Neuronal stem cell (in vitro differentiated cells): ENCODE measurements around the gene HBEGF.

Experiments
- DNase-seq: peaks from one replicate; pipeline ENCODE4 v3.0.0-alpha.2; 2013; ENCODE audit warnings: low spot score
- H2AFZ ChIP-seq: one replicate; pipeline ENCODE4 v1.6.1; 2013; ENCODE audit warnings: mild to moderate bottlenecking, low read length, inconsistent platforms
- H2AK5ac ChIP-seq: 2 replicates; pipeline ENCODE4 v1.6.1; 2013; ENCODE audit warnings: low read depth, mild to moderate bottlenecking, inconsistent platforms, low read length, moderate library complexity, mixed read lengths
- H2BK120ac ChIP-seq: 2 replicates; pipeline ENCODE4 v1.6.1; 2013; ENCODE audit warnings: low read depth, mild to moderate bottlenecking, inconsistent platforms, low read length, moderate library complexity, mixed read lengths
- H2BK12ac ChIP-seq: one replicate; pipeline ENCODE4 v1.6.1; 2013; ENCODE audit warnings: low read length, inconsistent platforms
- H2BK15ac ChIP-seq: 2 replicates; pipeline ENCODE4 v1.6.1; 2013; ENCODE audit warnings: mild to moderate bottlenecking, low read length, inconsistent platforms, mixed read lengths
- H2BK5ac ChIP-seq: one replicate; pipeline ENCODE4 v1.6.1; 2013; ENCODE audit warnings: inconsistent platforms, mild to moderate bottlenecking, low read length, moderate library complexity
- H3K14ac ChIP-seq: one replicate; pipeline ENCODE4 v1.6.1; 2013; ENCODE audit warnings: low read length, inconsistent platforms
- H3K18ac ChIP-seq: 2 replicates; pipeline ENCODE4 v1.6.1; 2013; ENCODE audit warnings: low read length, inconsistent platforms
- H3K23ac ChIP-seq: 2 replicates; pipeline ENCODE4 v1.6.1; 2013; ENCODE audit warnings: low read depth, mild to moderate bottlenecking, mixed read lengths, low read length, inconsistent platforms; ENCODE audit not compliant: poor library complexity
- H3K27ac ChIP-seq: replicated peaks from 3 replicates; pipeline ENCODE4 v1.5.1; 2013; ENCODE audit warnings: low read length, inconsistent platforms
- H3K27me3 ChIP-seq, 3 experiments: 2 replicates each; pipeline ENCODE4 v1.6.1; 2013; ENCODE audit warnings: low read length in 3 of 3, mild to moderate bottlenecking in 2 of 3, inconsistent platforms in 1 of 3, low read depth in 1 of 3, mixed read lengths in 1 of 3, moderate library complexity in 1 of 3; ENCODE audit not compliant: control insufficient read depth in 3 of 3, insufficient read depth in 3 of 3
- H3K36me3 ChIP-seq, 2 donors: replicated peaks in 1 of 2; 2 replicates each; pipeline ENCODE4 v1.6.1; 2013; ENCODE audit warnings: low read length in 2 of 2; ENCODE audit not compliant: control insufficient read depth in 2 of 2, insufficient read depth in 2 of 2
- H3K4ac ChIP-seq: 2 replicates; pipeline ENCODE4 v1.6.1; 2013; ENCODE audit warnings: inconsistent platforms, mild to moderate bottlenecking, low read length, moderate library complexity
- H3K4me1 ChIP-seq, 2 donors: 1 replicate in 1 of 2; 2 replicates in 1 of 2; pipeline ENCODE4 v1.6.1; 2013; ENCODE audit warnings: low read length in 2 of 2, low read depth in 1 of 2; ENCODE audit not compliant: control insufficient read depth in 2 of 2, insufficient read depth in 1 of 2
- H3K4me2 ChIP-seq: one replicate; pipeline ENCODE4 v1.6.1; 2013; ENCODE audit warnings: mild to moderate bottlenecking, low read length, inconsistent platforms; ENCODE audit not compliant: insufficient read depth, poor library complexity, severe bottlenecking
- H3K4me3 ChIP-seq, 2 donors: 2 replicates each; pipeline ENCODE4 v1.5.1; 2013; ENCODE audit warnings: low read length in 2 of 2, mild to moderate bottlenecking in 2 of 2, inconsistent platforms in 1 of 2, moderate library complexity in 1 of 2
- H3K79me1 ChIP-seq: one replicate; pipeline ENCODE4 v1.6.1; 2013; ENCODE audit warnings: low read depth, mild to moderate bottlenecking, inconsistent platforms, low read length, moderate library complexity
- H3K9ac ChIP-seq: one replicate; pipeline ENCODE4 v1.6.1; 2013; ENCODE audit warnings: mild to moderate bottlenecking, low read depth, low read length, inconsistent platforms; ENCODE audit not compliant: poor library complexity
- H3K9me3 ChIP-seq, 2 donors: replicated peaks in 1 of 2; 2 replicates each; pipeline versions ENCODE3 to v1.6.1; 2013; ENCODE audit warnings: low read length in 2 of 2, mild to moderate bottlenecking in 2 of 2, inconsistent platforms in 1 of 2, low read depth in 1 of 2, mixed read lengths in 1 of 2, moderate library complexity in 1 of 2; ENCODE audit not compliant: control insufficient read depth in 2 of 2, insufficient read depth in 1 of 2
- H4K8ac ChIP-seq: one replicate; pipeline ENCODE4 v1.6.1; 2013; ENCODE audit warnings: low read depth, mild to moderate bottlenecking, inconsistent platforms, low read length, moderate library complexity
- H4K91ac ChIP-seq: one replicate; pipeline ENCODE4 v1.6.1; 2013; ENCODE audit warnings: low read length, low read depth, mild to moderate bottlenecking, inconsistent platforms; ENCODE audit not compliant: poor library complexity
- WGBS, 2 donors: extraction: QIAGEN DNeasy Blood & Tissue Kit; methylation state at CpG; one replicate each; pipeline ENCODE4 v1.1.7; 2013; ENCODE audit warnings: missing lambda C conversion rate in 2 of 2, mixed read lengths in 1 of 2; ENCODE audit not compliant: insufficient read length in 2 of 2, insufficient replicate concordance in 1 of 2; ENCODE audit errors: extremely low coverage in 2 of 2; 5-methylcytosine and 5-hydroxymethylcytosine counted together

HBEGF gene

DNA sequence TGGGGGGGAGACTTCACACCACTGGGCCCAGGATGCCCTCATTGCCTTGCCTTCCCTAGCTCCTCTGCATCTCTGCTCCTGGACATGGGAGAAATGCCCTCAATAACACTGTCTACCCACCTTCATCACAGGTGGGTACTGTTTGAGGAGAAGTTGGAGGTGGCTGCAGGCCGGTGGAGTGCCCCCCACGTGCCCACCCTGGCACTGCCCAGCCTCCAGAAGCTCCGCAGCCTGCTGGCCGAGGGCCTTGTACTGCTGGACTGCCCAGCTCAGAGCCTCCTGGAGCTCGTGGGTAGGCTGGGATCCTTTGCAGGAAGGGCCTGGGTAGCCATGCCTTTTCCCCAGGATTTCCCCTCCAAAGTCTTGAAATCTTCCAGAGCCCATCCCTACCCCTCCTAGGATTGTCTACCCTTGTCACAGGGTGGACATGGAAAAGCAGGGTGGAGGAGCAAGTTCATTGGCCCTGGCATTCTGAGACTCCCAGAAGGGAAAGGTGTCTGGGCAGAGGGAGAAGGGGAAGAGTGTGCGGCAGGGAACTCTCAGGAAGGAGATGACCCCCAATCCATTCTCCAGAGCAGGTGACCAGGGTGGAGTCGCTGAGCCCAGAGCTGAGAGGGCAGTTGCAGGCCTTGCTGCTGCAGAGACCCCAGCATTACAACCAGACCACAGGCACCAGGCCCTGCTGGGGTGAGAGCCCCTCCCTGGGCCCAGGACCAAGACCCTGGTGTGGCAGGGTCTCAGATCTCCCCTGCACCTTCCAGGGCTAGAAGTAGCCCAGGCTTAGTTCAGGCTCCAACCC is 14.5 kb upstream of the HBEGF start:
- no peak overlapping the region for H3K4me2 ChIP-seq
- no peak overlapping the region for H2AK5ac ChIP-seq
- no peaks in the 10 kb centered on the region for H3K9me3 ChIP-seq
- H3K4me1 ChIP-seq: peaks cover 0 to 12% of the 10 kb centered on the region in 2 donors
- peak overlapping the region; percentile 52 for H3K18ac ChIP-seq
- no peak overlapping the region for H2BK120ac ChIP-seq
- WGBS, 2 donors: no CpG with 5 or more reads among the region's 7 CpGs
- no peak overlapping the region for H3K14ac ChIP-seq
- no peak for DNase-seq
- H3K4me3 ChIP-seq: no peak overlapping the region
- H2BK5ac ChIP-seq: peak overlapping the region; percentile 35
- no peak overlapping the region for H3K23ac ChIP-seq
- H3K36me3 ChIP-seq: no peaks in the 10 kb centered on the region
- H3K4ac ChIP-seq: no peak overlapping the region
- no peak overlapping the region for H3K27ac ChIP-seq
- no peak overlapping the region for H4K8ac ChIP-seq
- no peak overlapping the region for H4K91ac ChIP-seq
- H2AFZ ChIP-seq: no peak overlapping the region
- no peak overlapping the region for H2BK12ac ChIP-seq
- no peak overlapping the region for H3K9ac ChIP-seq
- H3K27me3 ChIP-seq: peaks cover 0 to 8% (median 0%) of the 10 kb centered on the region in 3 experiments
- no peaks in the 10 kb centered on the region for H3K79me1 ChIP-seq
- H2BK15ac ChIP-seq: no peak overlapping the region

DNA sequence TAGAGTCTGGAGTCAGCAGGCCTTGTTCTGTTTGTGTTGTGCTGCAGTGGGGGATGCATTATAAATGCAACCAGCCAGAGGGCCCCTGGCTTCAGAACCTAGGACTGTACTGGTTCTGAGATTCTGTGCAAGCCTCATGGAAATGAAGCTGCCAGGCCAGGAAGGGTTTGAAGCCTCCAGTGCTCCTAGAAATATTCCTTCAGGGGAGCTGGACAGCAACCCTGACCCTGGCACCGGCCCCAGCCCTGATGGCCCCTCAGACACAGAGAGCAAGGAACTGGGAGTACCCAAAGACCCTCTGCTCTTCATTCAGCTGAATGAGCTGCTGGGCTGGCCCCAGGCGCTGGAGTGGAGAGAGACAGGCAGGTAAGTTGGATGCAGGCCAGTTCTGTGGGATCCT is 13.7 kb upstream of the HBEGF start, which contains the start of gene SLC4A9:
Gene SLC4A9 (plus strand): TSS at position 94 of the 400 bp plus-strand sequence. CDS start 43 bp downstream, at position 137.
- no peak within 1 kb of the TSS for H3K4me3 ChIP-seq
- peak within 1 kb of the TSS; percentile 35 for H2BK5ac ChIP-seq
- H4K8ac ChIP-seq: no peak within 1 kb of the TSS
- H3K27ac ChIP-seq: no peak within 1 kb of the TSS
- H2BK120ac ChIP-seq: no peak within 1 kb of the TSS
- no peak within 1 kb of the TSS for H3K23ac ChIP-seq
- H3K18ac ChIP-seq: peak within 1 kb of the TSS; percentile 52
- H2BK15ac ChIP-seq: peak within 1 kb of the TSS; percentile 64
- no peak for DNase-seq
- H3K14ac ChIP-seq: no peak within 1 kb of the TSS
- H3K4me1 ChIP-seq: peaks cover 0 to 12% of the 10 kb centered on the region in 2 donors
- H2BK12ac ChIP-seq: no peak within 1 kb of the TSS
- no peaks in the 10 kb centered on the region for H3K9me3 ChIP-seq
- WGBS, 2 donors: no CpG with 5 or more reads among the region's 2 CpGs
- no peaks in the 10 kb centered on the region for H3K79me1 ChIP-seq
- no peak within 1 kb of the TSS for H3K9ac ChIP-seq
- H2AFZ ChIP-seq: no peak within 1 kb of the TSS
- no peak within 1 kb of the TSS for H3K4me2 ChIP-seq
- no peaks in the 10 kb centered on the region for H3K36me3 ChIP-seq
- no peak within 1 kb of the TSS for H4K91ac ChIP-seq
- H3K27me3 ChIP-seq: peaks cover 0 to 8% (median 0%) of the 10 kb centered on the region in 3 experiments
- H2AK5ac ChIP-seq: peak within 1 kb of the TSS; percentile 83
- H3K4ac ChIP-seq: no peak within 1 kb of the TSS

DNA sequence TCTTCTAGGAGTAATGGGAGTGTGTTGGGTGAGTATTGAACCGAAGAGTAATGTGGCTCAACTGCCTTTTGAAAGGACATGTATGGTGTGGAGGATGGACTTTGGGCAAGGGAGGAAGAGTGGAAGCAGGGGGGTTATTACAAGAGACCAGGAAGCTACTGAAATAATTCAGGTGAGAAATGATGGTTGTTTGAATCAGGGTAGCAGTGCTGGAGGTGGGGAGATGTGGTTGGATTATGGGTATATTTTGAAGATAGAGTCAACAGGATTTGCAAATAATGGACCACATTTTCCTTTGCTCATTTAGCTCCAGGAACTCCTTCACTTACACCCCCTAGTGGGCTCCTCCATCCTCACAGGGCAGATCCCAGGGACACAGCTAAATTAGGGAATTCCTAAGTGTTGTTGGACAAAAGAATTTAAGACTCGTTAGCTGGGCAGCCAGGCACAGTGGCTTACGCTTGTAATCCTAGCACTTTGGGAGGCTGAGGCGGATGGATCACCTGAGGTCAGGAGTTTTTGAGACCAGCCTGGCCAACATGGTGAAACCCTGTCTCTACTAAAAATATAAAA is 12.4 kb upstream of the HBEGF start:
- no peak overlapping the region for H3K27ac ChIP-seq
- H2BK5ac ChIP-seq: no peak overlapping the region
- H3K18ac ChIP-seq: no peak overlapping the region
- no peak overlapping the region for H2BK12ac ChIP-seq
- no peak overlapping the region for H2AFZ ChIP-seq
- no peak overlapping the region for H4K8ac ChIP-seq
- WGBS, 2 donors: no CpG with 5 or more reads among the region's 4 CpGs
- no peak overlapping the region for H2AK5ac ChIP-seq
- no peaks in the 10 kb centered on the region for H3K36me3 ChIP-seq
- DNase-seq: peak; percentile 54
- no peak overlapping the region for H2BK120ac ChIP-seq
- no peak overlapping the region for H3K23ac ChIP-seq
- H3K9ac ChIP-seq: no peak overlapping the region
- H3K9me3 ChIP-seq: no peaks in the 10 kb centered on the region
- H3K4me3 ChIP-seq: no peak overlapping the region
- peaks cover 0 to 12% of the 10 kb centered on the region in 2 donors for H3K4me1 ChIP-seq
- no peak overlapping the region for H3K4ac ChIP-seq
- no peaks in the 10 kb centered on the region for H3K79me1 ChIP-seq
- H4K91ac ChIP-seq: no peak overlapping the region
- H3K14ac ChIP-seq: no peak overlapping the region
- no peak overlapping the region for H2BK15ac ChIP-seq
- peaks cover 0 to 3% (median 2%) of the 10 kb centered on the region in 3 experiments for H3K27me3 ChIP-seq
- no peak overlapping the region for H3K4me2 ChIP-seq

DNA sequence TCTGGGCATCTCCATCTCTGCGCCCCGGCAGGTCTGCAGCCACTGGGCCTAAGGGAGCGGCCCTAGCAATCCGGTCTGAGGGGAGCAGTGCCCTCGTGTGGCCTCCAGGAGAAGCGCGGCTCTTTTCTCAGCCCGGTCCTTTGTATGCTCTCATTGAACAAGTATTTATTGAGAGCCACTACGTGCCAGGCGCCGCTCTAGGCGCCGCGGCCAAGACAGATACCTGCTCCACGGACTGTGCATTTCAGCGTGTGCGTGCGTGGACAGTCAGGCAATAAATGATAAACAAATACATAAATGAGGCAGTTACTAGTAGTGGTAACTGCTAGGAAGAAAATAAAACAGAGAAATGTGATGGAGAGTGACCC is 11.3 kb upstream of the HBEGF start:
- H2AK5ac ChIP-seq: peak overlapping the region; percentile 36
- H3K4ac ChIP-seq: no peak overlapping the region
- no peak overlapping the region for H3K9ac ChIP-seq
- no peak overlapping the region for H3K23ac ChIP-seq
- H3K27ac ChIP-seq: no peak overlapping the region
- H2BK120ac ChIP-seq: peak overlapping the region; percentile 78
- H3K14ac ChIP-seq: no peak overlapping the region
- WGBS, 2 donors: no CpG with 5 or more reads among the region's 18 CpGs
- H4K91ac ChIP-seq: no peak overlapping the region
- H3K4me3 ChIP-seq: peak overlapping the region in 1 of 2 donors; percentile 12
- DNase-seq: peak; percentile 78
- no peak overlapping the region for H3K4me2 ChIP-seq
- no peak overlapping the region for H4K8ac ChIP-seq
- H2AFZ ChIP-seq: peak overlapping the region; percentile 87
- H3K9me3 ChIP-seq: no peaks in the 10 kb centered on the region
- H2BK15ac ChIP-seq: no peak overlapping the region
- H2BK5ac ChIP-seq: no peak overlapping the region
- no peaks in the 10 kb centered on the region for H3K36me3 ChIP-seq
- peaks cover 0 to 10% of the 10 kb centered on the region in 2 donors for H3K4me1 ChIP-seq
- H3K18ac ChIP-seq: no peak overlapping the region
- H3K79me1 ChIP-seq: no peaks in the 10 kb centered on the region
- peaks cover 0 to 3% (median 0%) of the 10 kb centered on the region in 3 experiments for H3K27me3 ChIP-seq
- no peak overlapping the region for H2BK12ac ChIP-seq
